Prostate gland (tissue), 2 donors: ENCODE results near the gene GARIN3. TPM values are rescaled to one million over a fixed set of nuclear protein-coding genes. Genes with fewer than 3 reads are reported as not detected.

ENCODE experiments used
- DNase-seq: peaks from one replicate; pipeline ENCODE4 v3.0.0-alpha.2; 2019; ENCODE audit warnings: low spot score
- H3K27ac ChIP-seq, 2 donors: fragments of 200-600 bp; sonication (generic); 2 replicates each; pipeline ENCODE4 v1.5.1; 2017 to 2019
- H3K27me3 ChIP-seq: fragments of 200-600 bp; sonication (generic); replicated peaks from 2 replicates; pipeline ENCODE4 v1.5.1; 2019; ENCODE audit not compliant: insufficient read depth
- H3K36me3 ChIP-seq, 2 donors: fragments of 200-600 bp; sonication (generic); 1 replicate in 1 of 2; 2 replicates in 1 of 2; pipeline versions ENCODE4 v1.5.1 to v1.8.1; 2017 to 2019
- H3K4me1 ChIP-seq: fragments of 200-600 bp; sonication (generic); replicated peaks from 2 replicates; pipeline ENCODE4 v1.5.1; 2019
- H3K4me3 ChIP-seq, 2 donors: fragments of 200-600 bp; sonication (generic); 2 replicates each; pipeline ENCODE4 v1.5.1; 2017 to 2019
- H3K9me3 ChIP-seq: fragments of 200-600 bp; sonication (generic); 2 replicates; pipeline ENCODE4 v1.5.1; 2017
- POLR2A ChIP-seq: fragments of 450-650 bp; IDR thresholded peaks from one replicate; pipeline ENCODE4 v1.6.1; 2016; ENCODE audit warnings: antibody characterized with exemption, mild to moderate bottlenecking
- POLR2AphosphoS5 ChIP-seq: sonication (generic); formaldehyde crosslinking; IDR thresholded peaks from one replicate; pipeline ENCODE4 v1.6.1; 2017; ENCODE audit warnings: antibody characterized with exemption
- WGBS: methylation state at CpG from one replicate; pipeline ENCODE4 v1.1.5; 2018; 5-methylcytosine and 5-hydroxymethylcytosine counted together
- intact Hi-C: fragments of 100-400 bp; cut with DNase I; formaldehyde crosslinking; loops from one replicate; pipeline ENCODE4 v1.14.2; 2022
- total RNA-seq, 2 donors: library from RNA; depleted of rRNA; stranded (reverse); fragments of >200 nt; gene quantifications; one replicate each; pipeline ENCODE4 v1.1.0, GENCODE V29; 2016
- TF ChIP-seq, protein P1 (sequence below), 4 experiments: fragments of 200-600 bp in 2 of 4; fragments of 450-650 bp in 2 of 4; sonication (generic) in 2 of 4; IDR thresholded peaks; 1 replicate in 3 of 4; 2 replicates in 1 of 4; pipeline ENCODE4 v1.5.1; 2016 to 2019; ENCODE audit warnings: antibody characterized with exemption in 4 of 4, mild to moderate bottlenecking in 2 of 4, moderate library complexity in 2 of 4

GARIN3 gene
- total RNA-seq, 2 donors from 2014 or later: 0.97 TPM; not detected in 1

DNA sequence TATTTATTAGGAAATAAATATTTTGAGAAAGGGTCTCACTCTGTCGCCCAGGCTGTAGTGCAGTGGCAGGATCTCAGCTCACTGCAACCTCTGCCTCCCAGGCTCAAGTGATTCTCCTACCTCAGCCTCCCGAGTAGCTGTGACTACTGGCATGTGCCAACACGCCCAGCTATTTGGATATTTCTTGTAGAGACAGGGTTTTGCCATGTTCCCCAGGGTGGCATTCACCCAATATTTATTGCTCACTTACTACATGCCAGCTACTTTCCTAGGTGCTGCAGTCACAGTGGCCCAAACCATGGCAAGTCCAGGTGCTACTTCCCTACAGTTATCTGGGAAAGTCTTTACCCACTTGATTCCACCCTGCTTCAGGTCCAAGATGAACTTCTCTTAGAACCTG, 15.1 kb downstream of the GARIN3 start:
- no peak for DNase-seq
- TF ChIP-seq POLR2AphosphoS5: no peak
- TF ChIP-seq, protein P1, sequence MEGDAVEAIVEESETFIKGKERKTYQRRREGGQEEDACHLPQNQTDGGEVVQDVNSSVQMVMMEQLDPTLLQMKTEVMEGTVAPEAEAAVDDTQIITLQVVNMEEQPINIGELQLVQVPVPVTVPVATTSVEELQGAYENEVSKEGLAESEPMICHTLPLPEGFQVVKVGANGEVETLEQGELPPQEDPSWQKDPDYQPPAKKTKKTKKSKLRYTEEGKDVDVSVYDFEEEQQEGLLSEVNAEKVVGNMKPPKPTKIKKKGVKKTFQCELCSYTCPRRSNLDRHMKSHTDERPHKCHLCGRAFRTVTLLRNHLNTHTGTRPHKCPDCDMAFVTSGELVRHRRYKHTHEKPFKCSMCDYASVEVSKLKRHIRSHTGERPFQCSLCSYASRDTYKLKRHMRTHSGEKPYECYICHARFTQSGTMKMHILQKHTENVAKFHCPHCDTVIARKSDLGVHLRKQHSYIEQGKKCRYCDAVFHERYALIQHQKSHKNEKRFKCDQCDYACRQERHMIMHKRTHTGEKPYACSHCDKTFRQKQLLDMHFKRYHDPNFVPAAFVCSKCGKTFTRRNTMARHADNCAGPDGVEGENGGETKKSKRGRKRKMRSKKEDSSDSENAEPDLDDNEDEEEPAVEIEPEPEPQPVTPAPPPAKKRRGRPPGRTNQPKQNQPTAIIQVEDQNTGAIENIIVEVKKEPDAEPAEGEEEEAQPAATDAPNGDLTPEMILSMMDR (IDR thresholded peaks at IDR 0.05): no peak
- TF ChIP-seq POLR2A: no peak
- Histone ChIP-seq H3K27me3 (no peaks in the 10 kb centered on the region), H3K27ac (no peak overlapping the region), H3K4me3 (no peak overlapping the region), H3K4me1 (no peaks in the 10 kb centered on the region), H3K36me3 (no peaks in the 10 kb centered on the region), H3K9me3 (no peaks in the 10 kb centered on the region)
- WGBS: 72% methylated on average over 3 of the region's 3 CpGs
- intact Hi-C loops: no loop called here

DNA sequence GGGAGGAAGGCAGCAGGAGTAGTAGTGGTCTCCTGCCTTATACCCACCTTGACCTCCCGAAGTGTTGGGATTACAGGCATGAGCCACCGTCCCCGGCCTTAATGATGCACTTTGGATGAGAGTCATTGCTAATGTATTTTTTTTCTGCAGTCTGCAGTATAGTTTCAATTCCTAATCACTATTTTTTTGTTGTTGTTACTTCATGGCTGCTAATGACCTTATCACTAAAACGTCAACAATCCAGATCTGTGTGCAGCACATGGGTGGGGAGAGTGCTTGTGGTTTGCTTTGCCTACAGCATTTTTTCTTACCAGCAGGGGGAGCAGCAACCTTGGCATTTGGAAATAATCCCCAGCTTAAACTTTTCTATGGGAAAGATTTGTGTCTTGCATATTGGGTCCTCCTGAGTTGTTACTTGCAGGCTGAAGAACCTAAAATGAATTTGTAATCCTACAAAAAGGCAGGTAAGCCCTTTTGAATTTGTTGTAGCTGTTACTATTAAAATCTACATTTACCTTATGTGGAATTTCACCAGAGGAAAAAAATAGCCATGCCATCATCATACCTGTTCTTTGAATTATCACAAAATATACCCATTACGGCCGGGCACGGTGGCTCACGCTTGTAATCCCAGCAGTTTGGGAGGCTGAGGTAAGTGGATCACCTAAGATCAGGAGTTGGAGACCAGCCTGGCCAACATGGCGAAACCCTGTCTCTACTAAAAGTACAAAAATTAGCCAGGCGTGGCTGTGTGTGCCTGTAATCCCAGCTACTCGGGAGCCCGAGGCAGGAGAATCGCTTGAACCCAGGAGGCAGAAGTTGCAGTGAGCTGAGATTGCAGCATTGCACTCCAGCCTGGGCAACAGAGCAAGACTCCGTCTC, 17.1 kb downstream of the GARIN3 start:
- no peak overlapping the region for H3K4me3 ChIP-seq
- no peaks in the 10 kb centered on the region for H3K27me3 ChIP-seq
- WGBS: 80% methylated on average over 14 of the region's 14 CpGs
- no peaks in the 10 kb centered on the region for H3K9me3 ChIP-seq
- H3K36me3 ChIP-seq: no peaks in the 10 kb centered on the region
- DNase-seq: peak; percentile 57
- H3K4me1 ChIP-seq: no peaks in the 10 kb centered on the region
- intact Hi-C loops: loop anchor here (5.0 kb wide), 1 partner anchor 163 kb away; no protein-coding TSS in a partner anchor
- H3K27ac ChIP-seq: no peak overlapping the region
- no peak for TF ChIP-seq POLR2AphosphoS5
- TF ChIP-seq, protein P1 (IDR thresholded peaks at IDR 0.05): peak; percentile 59 to 74 (median 63)

DNA sequence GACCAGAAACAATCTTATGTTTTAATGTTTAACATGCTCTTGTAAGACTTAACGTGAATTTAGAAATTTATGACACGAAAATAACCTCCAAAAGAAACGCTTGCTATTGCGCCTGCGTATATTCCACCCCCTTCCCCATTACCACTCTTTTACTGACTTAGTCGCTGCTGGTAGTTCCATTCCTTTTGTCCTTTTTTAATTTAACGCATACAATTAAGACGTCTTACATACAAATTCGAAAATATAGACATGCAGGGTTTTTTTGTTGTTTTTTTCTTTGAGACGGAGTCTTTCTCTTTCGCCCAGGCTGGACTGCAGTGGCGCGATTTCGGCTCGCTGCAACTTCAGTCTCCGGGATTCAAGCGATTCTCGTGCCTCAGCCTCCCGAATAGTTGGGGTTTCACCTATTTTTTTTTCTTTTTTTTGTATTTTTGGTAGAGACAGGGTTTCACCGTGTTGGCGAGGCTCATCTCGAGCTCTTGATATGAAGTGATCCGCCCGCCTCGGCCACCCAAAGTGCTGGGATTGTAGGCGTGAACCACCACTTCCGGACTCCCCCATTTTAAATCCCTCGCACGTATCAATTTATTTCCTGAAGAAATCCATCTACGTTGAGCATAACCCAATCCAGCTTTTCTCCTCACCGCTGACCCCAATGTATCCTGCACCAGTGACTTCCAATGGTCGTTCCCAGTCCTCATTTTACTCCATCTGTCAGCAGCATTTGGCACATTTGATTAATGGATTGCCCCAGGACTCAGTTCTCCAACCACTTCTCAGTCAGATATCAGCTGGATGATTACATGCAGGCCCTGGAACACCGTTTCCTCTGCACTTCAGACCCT, 22.7 kb downstream of the GARIN3 start:
- TF ChIP-seq POLR2AphosphoS5: peak; percentile 44
- TF ChIP-seq, protein P1 (IDR thresholded peaks at IDR 0.05): peak in 1 of 4 experiments; percentile 2
- no peak for TF ChIP-seq POLR2A
- Histone ChIP-seq H3K9me3 (no peaks in the 10 kb centered on the region), H3K27me3 (no peaks in the 10 kb centered on the region), H3K27ac (peak overlapping the region; percentile 86 to 87), H3K4me3 (peak overlapping the region; percentile 80 to 85), H3K36me3 (no peaks in the 10 kb centered on the region), H3K4me1 (no peaks in the 10 kb centered on the region)
- DNase-seq: peak; percentile 54
- intact Hi-C loops: no loop called here
- 6% methylated on average over 33 of the region's 33 CpGs for WGBS

DNA sequence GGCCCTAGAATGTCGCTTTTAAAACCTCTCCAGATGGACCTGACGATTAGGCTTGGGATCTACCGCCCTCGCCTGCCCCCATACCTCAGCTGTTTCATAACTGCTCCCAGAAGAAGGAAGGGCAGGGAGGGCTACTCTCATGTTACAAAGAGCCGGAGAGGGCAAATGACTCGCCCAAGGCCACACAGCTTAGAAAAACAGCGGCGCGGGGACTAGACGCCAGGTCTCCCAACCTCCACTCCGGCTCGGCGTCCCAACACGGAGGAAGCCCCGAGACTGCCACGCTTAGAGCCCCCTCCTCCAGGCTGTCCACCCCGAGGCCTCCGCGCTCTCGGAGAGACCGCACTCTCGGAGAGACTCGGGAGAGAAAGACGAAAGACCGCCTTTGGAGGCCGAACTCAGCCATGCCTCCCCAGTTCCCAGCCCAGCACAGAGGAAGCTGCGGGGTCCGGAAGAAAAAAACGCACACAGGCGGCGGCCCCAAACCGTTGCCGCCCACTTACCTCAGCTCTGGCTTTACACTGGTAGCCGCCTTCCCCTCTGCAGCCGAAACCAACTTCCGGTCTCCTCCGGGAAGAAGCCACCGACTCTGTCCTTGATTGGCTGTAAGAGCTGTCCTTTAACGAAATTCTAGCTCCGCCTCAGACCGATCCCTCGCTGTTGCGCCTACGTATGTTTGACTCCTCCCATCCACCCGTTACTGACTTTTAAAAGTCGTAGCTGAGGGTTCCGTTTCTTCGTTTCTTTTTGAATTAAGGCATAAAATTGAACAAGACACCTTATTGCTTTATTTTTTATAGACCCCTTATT, 23.5 kb downstream of the GARIN3 start, which contains the start of gene MED7:
Gene MED7 (minus strand): TSS at position 549 of the 810 bp plus-strand sequence. CDS start 3,434 bp downstream, outside the sequence.
- H3K27me3 ChIP-seq: no peaks in the 10 kb centered on the region
- H3K4me1 ChIP-seq: no peaks in the 10 kb centered on the region
- under 1% methylated on average over 48 of the region's 48 CpGs for WGBS
- H3K4me3 ChIP-seq: peak within 1 kb of the TSS; percentile 80 to 85
- H3K36me3 ChIP-seq: no peaks in the 10 kb centered on the region
- TF ChIP-seq POLR2A: peak; percentile 74
- TF ChIP-seq POLR2AphosphoS5: peak; percentile 93
- TF ChIP-seq, protein P1 (IDR thresholded peaks at IDR 0.05): no peak
- DNase-seq: peak; percentile 98
- H3K27ac ChIP-seq: peak within 1 kb of the TSS; percentile 86 to 87
- no peaks in the 10 kb centered on the region for H3K9me3 ChIP-seq
- intact Hi-C loops: no loop called here
